GM18861 (cell line): ENCODE data around the gene USP12.

Experiments used
- ATAC-seq: cut with Tn5 transposase; IDR thresholded peaks from one replicate; pipeline ENCODE4 v1.9.1; 2021; ENCODE audit not compliant: unreplicated experiment

Gene USP12

DNA sequence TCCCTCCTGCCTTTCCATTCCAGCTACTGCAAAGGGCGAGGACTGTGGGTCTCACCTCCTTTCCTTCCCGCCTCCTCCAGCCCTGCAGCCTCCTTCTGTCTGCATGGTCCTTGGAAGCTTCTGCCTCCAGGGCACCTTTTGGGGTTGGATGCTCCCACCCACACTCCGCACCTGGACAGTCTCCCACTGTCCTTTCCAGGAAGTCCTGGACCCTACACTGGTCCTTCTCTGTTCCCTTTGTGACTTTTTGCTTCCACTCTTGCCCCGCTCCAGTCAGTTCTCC, 130.8 kb downstream of the USP12 start:
- ATAC-seq = no peak

DNA sequence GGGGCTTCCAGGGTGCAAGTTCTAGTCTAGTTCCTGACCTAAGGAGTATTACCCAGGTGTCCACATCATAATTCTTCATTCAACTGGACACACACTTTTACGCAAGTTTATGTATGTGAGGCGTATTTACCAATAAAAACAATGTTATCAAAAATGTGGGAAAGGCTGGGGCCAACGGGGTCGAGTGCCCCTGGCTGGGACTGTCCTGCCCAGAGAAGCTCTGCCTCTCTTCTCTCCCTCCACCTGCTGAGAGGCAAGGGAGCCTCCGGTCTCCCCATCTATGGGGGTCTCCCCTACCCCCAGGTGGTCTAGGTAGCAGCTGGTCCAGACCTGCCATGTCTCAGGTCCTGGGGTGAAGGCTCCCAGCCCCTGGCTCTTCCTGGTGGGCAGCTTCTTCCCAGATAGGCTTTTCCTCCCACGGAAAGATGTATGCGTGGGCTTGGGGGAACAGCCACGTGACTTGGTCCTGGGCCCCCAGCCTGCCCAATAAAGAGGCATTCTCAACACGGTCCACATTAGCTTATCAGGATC, 132.4 kb downstream of the USP12 start:
- no peak for ATAC-seq

DNA sequence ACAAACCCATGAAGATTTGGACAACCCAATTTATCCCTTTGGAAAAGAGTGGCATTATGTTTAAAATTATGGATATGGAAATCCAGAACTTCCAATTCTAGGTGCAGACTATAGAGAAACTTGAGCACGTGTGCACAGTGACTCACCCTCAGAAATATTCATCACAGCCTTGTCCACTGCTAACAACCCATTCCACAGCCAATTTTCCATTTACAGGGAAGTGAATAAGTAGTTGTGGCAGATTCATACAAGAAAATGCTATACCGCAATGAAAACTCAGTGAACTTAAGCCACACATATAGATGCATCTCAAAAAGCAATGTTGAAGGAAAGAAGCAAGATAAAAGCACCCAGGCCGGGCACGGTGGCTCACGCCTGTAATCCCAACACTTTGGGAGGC, 133.3 kb downstream of the USP12 start:
- ATAC-seq = no peak

DNA sequence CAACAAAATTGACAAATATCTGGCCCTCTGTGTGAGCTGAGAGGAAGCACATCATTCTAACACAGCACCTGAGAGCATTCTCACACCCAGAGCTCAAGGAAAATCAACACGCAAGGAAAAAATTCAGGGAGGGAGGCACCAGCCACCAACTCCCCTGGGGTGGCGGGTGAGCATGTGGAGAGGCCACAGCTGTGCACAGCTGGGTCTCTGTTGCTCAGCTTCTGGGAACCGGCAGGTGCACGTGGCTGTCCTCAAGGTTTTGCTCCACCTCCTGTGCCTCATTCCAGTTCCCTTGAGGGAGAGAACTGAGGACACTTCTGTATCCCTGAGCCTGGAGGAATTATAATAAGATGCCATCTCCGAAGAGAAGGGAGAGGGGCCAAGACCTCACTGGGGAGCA, 134.0 kb downstream of the USP12 start:
- ATAC-seq = no peak

DNA sequence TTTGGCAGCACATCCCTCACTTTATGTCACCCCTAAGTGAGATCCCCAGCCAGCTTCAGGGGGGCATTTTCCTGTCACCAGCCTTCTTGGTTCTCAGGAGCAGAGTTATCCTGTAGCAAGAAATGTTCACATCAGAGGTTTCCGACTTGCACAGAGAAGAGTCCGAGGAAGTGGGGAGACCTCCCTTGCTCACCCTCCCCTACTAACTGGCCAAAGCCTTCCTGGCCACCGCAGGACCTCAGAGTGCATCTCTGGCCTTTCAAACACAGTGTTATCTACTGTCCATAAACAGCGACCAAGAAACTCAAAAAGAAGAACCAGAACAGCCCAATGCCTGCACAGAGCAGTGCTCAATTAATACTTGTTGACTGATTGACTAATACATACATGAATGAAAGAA, 134.4 kb downstream of the USP12 start:
- ATAC-seq = no peak

DNA sequence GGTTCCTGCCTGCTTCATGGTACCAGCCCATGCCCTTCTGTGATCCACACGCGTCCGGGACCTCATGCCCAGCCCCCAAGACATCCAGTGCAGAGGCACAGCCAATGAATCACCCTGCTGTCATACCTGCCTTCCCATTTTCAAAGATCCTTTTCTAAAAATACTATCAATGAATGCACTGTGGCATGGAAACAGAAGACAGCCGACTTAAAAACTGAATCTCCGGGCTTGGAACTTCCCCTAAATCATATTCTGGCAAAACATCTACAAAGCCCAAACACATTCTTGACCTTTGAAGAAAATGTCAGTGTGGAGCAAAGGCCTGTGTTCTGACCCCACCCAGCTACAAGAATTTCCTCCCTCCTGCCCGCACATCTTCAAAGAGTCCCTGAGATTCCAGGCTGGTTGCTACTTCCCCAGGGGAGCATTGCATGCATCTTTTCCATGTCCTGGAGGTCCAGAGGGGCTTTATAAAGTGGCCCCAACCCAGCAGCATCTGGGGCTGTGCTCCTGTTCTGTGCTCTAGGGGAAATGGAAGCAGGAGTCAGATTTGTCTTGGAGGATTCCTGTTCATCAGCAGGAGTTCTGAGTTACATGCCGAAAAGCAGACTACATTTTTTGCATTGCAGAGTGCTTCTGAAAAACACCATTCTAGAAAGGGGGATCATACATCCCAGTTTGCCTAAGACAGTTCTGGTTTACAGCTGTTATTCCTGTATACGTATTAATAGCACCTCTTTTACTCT, 135.2 kb downstream of the USP12 start:
- no peak for ATAC-seq

DNA sequence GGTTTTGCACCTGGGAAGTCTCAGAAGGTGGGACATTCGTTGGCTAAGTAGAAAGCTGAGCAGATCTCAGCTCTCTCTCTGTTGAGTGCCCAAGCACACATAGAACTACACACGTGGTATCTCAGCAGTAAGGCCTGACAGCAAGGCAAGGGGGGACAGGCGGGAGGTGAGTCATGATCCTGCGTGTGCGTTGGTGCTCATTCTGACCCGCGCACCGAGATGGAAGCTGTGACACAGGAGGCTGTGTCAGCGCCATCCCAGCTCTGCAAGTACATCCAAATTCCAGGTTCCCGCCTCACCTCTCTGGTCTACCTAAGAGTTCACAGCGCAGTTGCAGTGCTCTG, 135.7 kb downstream of the USP12 start:
- no peak for ATAC-seq

DNA sequence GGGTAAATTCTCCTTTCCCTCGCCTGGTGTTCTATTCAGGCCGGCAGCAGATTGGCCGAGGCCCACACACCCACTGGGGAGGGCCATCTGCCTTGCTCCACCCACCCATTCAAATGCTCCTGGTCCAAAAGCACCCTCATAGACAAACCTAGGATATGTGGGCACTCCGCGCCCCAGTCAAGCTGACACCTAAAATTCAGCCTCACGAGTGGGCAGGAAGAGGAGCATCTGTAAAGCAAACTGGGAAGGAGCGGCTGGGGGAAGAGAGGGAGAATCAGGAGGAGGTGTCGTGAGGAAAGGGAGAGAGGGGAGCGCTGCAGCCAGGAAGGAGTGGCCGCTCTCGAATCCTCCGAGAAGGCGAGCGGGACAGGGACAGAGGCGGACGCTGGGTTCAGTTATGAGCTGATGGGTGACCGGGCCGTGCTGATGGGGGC, 136.9 kb downstream of the USP12 start:
- no peak for ATAC-seq

DNA sequence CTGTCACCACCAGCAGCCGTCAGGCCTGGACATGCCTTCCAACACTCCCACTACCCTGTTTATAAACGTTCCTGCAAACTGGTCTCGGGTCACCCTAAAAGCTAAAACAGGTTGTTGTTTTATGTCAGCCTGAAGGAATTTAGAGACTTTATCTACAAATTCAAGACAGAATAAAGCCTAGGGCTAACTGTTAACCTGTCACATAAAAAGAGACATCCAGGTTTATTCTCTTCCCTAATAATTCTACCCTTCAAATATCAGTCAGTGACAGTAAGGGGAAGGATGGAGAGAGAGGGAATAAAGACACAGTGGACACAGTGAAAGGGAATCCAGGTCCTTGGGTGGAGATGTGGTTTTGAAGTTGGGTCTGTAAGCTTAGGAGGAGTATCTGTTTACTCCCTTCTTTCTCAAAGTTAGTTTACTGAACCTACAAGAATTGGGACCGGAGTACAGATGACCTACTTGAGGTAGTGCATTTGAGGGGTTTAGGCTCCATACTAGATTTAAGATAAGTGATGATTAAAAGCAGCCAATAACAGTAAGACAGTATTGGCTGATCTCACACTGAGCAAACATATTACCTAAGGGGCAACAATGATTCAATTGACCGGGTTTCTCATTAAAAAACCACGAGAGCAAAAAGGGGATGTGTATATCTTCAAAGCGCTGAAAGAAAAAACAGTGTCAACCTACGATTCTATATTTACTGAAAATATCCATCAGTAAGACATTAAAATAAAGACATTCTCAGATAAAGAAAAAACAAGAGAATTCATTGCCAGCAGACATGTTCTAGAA, 142.7 kb downstream of the USP12 start:
- no peak for ATAC-seq

DNA sequence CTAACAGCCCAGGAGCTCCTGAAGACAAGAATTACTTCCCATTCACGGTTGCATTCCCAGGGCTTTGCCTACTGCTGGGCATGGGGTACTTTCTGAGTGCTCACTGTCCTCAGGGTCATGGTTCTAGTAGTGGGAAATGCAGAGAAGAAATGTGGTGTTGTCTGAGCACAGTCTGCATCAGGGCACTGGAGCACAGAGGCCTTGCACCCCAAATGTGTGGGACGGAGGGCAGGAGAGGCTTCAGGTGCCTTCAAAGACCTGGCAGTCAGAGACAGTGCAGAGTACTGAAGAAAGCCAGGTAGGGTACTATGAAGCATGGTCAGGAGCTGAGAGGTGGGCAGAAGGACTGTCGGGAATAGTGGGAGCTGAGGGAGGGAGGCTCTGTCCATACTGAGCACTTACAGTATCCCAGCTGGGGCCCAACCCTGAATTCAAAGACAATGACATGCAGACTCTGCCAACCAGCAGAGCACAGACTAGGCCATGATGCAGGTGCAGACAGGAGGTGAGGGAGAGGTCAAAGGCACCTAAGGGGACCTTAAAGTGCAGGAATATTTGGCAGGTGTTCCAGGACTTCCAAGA, 144.4 kb downstream of the USP12 start:
- ATAC-seq = no peak

DNA sequence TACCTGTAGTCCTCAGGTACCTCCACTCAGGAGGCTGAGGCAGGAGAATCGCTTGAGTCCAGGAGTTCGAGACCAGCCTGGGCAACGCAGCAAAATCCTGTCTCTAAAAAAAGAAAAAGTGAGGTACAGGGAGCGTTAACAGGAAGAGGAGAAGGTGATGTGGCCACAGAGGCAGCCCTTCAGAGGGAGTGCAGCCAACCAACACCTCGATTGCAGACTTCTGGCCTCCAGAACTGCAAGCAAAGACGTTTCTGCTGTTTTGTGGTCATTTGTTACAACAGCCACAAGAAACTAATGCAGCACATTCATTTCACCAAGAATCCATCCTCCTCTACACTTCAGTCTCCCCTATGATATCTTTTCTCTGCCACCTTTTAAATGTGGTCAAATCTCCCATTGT, 145.2 kb downstream of the USP12 start:
- no peak for ATAC-seq

DNA sequence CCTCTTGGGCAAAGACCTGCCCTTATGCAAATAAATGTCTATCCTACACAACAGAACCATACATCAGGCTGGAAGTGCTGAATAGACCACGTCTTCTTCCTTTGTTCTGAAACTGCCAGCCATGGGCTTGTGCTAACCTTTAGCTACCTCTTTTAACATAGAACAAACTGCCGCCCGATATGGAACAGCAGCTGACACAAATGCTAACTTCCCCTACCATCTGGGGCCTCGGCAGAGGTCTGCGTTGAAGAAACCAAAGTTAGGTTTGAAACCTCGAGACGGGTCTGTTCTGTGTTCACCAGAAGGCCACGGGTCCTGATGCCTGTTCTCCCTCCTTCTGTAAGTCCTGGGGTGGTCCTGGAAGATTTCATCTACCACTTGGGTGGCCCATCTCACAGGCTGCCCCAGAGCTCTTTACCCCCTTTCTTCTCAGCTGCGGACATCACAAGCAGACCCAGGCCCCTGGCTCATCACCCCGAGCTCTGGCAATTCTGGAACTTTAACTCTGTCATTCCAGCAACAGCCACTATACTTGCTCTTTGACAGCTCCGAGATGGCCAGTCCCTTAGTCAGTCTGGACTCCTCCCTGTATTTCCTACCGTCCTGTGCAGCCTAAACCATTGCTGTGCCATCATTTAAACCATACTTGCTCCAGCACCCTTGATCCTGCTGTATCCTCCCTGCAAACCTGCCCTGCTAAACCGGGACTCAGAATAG, 146.7 kb downstream of the USP12 start:
- no peak for ATAC-seq

DNA sequence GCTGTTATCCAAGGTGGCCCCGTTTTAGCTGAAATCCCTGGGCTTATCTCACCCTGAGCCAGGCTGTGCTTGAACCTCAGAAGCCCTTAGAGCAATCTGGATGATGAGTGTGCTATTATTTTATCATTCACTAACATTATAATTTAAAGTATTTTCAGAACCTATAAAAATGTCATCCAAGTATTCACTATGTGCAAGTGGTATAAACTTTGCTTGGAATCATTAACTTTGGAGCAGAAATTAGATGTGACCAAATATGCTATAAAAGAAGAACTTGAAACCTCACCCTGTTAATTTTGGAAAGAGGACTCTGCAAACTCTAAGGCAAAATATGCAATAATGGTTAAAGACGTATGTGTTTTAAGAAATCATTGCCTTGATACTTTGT, 147.5 kb downstream of the USP12 start:
- no peak for ATAC-seq

DNA sequence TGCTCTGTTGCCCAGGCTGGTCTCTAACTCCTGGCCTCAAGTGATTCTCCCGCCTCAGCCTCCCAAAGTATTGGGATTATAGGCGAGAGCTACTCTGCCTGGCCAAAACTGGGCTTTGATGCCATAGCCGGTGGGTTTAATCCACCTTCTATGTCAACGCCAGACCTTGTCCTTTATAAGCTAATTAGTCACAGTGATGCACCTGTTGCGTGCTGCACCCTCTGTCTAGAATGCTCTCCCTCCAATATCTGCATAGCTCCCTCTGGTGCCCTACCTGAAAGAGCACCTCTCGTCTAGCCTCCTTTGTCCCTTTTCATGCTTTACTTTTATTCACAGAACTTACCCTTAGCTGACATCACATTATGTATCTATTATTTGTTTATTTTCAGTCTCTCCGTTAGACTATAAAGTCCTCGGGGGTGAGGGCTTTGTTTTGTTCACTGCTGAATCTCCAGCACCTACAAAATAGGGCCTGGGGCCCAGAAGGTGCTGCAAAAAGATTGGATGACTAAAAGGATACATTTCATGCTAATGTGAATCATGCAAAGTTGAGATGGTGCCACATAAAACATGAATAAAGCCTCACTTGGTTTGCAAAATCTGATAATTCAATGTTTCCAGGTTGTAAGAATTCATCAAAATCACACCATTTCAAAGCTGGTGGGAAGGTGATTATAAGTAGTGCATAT, 148.1 kb downstream of the USP12 start:
- no peak for ATAC-seq

DNA sequence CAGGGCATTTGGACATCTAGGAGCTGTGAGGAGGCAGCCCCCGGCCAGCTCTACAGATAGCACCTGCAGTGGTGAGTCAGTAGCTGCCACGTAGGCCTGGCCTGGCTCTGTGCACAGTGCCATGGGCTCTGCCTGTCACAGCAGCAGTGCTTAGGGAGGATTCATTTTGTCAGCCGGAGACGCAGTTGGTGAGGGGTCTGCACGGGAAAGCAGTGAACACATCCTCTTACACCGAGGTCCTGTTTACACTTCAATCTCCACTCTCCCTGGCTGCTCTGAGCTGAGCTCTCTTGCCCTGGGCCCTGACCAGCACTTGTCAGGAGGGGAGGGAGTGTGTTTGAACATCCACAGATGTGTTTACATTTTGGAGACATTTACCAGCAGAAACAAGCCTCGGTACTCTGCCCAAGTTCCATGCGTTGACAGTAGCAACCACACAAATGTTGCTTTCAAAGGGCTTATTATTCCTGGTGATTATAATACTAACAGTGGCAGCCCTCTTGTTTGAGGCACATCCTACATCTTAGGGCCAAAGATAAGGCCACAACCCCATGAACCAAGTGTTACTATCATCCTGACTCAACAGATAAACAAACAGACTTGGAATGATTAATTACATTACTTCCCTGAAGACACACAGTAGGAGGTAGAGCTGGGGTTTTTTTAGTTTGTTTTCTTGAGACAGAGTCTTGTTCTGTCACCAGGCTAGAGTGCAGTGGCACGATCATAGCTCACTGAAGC, 148.9 kb downstream of the USP12 start:
- no peak for ATAC-seq

DNA sequence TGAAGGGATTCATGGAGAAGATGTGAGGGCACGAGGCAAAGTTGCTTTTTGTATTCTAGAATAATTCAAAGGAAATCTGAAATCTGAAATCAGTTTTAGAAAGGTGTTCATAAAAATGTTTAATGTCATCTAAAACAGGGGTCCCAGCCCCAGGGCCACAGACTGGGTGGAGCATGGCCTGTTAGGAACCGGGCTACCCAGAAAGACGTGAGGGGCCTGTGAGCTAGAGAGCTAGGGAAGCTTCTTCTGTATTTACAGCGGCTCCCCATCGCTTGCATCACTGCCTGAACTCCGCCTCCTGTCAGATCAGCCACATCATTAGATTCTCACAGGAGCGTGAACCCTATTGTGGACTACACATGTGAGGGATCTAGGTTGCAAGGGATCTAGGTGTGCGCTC, 151.2 kb downstream of the USP12 start:
- ATAC-seq = no peak

DNA sequence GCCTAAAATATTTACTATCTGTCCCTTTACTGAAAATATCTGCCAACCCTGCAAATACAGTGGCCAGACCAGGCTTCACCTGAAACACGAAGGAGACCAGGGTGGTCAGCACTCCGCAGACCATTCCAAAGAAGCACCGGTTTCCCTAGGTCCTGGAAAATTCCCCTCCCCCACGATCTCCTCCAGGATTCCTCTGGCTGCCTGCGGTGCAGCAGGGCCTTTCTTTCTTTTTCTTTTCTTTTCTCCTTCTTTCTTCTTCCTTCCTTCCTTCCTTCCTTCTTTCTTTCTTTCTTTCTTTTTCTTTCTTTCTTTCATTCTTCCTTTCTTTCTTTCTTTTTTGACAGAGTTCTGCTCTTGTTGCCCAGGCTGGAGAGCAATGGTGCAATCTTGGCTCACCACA, 152.7 kb downstream of the USP12 start:
- ATAC-seq = no peak

DNA sequence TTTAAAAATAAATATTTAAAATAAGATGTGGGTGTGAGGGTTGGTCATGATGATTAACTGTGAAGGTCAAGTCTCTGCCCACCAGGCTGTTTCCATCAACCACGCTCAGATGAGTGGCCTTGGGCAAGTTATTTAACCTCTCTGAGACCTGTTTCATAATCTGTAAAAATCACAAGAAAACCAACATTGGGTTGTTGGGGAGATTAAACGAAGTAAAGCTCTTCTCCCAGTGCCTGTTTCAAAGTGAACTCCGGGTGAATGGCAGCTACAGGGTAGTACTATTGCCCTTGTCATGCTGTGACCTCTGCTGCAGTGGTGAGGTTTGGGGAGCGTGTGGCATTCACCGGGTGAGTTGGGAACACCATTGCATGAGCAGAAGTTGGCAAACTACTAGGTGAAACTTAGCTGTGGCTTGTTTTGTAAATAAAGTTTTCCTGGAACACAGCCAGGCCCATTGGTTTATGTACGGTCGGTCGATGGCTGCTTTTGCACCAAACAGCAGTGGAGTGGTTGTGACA, 153.2 kb downstream of the USP12 start:
- no peak for ATAC-seq

DNA sequence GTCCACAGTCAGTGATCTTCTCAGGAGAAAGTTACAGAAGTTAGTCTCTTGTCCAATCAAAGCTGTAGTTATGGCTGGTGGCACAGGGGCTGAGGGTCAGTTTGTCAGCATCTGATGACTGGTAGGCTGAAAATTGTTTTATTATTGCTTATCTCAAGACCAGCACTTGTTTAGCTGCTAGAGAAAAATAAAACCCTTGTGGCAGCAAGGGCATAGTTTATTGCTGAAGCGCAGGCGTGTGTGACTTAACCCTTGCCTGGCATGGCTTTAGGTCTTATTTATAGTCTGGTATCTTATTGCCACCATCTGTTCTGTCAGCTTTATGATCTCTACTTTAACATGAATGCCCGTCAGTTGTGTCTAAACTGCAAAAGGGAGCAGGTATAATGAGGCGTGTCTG, 154.7 kb downstream of the USP12 start:
- no peak for ATAC-seq
